Measurements from ENCODE around the gene EMP2. TPM values are rescaled to one million over a fixed set of nuclear protein-coding genes. Genes with fewer than 3 reads are reported as not detected.
A peak's percentile ranks its signal among the peaks of the same experiment; 100 is the strongest.

The EMP2 gene
- total and polyA plus RNA-seq, 8 donors: 10.7 to 60.9 (median 38.8) TPM

GRCh38 chr16:10620120-10620519 is 39.7 kb upstream of the EMP2 start:
- peaks cover 0 to 35% (median 0%) of the 10 kb centered on the region in 3 donors for H3K27me3 ChIP-seq
- TF ChIP-seq CTCF (IDR thresholded peaks at IDR 0.05) (no peak), EP300 (IDR thresholded peaks at IDR 0.05) (no peak), POLR2A (IDR thresholded peaks at IDR 0.05) (no peak), POLR2AphosphoS5 (IDR thresholded peaks at IDR 0.05) (no peak)
- no peak for DNase-seq
- no peaks in the 10 kb centered on the region for H3K9me3 ChIP-seq
- H3K4me1 ChIP-seq: peaks cover 23 to 41% (median 26%) of the 10 kb centered on the region in 4 donors
- H3K4me3 ChIP-seq: no peak overlapping the region
- 85 to 93% (median 86%) methylated on average over 6 of the region's 6 CpGs for WGBS, 5 donors
- H3K36me3 ChIP-seq: no peaks in the 10 kb centered on the region
- intact Hi-C loops (cut with DNase I; ENCODE audit: low total_unique reads): no loop called here
- H3K27ac ChIP-seq: no peak overlapping the region

- H3K27ac ChIP-seq: peak overlapping the region in 2 of 5 donors; percentile 4 to 72
- WGBS, 5 donors: 19 to 39% (median 26%) methylated on average over 17 to 25 of the region's 25 CpGs
- no peaks in the 10 kb centered on the region for H3K9me3 ChIP-seq
- H3K4me3 ChIP-seq: peak overlapping the region in 3 of 4 donors; percentile 7 to 28 (median 24)
- H3K27me3 ChIP-seq: peaks cover 0 to 35% (median 0%) of the 10 kb centered on the region in 3 donors
- peaks cover 23 to 41% (median 26%) of the 10 kb centered on the region in 4 donors for H3K4me1 ChIP-seq
- peak; percentile 60 to 84 for DNase-seq
- no peaks in the 10 kb centered on the region for H3K36me3 ChIP-seq
- TF ChIP-seq POLR2A (IDR thresholded peaks at IDR 0.05) (no peak), POLR2AphosphoS5 (IDR thresholded peaks at IDR 0.05) (no peak), EP300 (IDR thresholded peaks at IDR 0.05) (no peak), CTCF (IDR thresholded peaks at IDR 0.05) (no peak)
- intact Hi-C loops (cut with DNase I; ENCODE audit: low total_unique reads): no loop called here
Observed at GRCh38 chr16:10619271-10619849, 39.0 kb upstream of the EMP2 start.

- H3K36me3 ChIP-seq: no peaks in the 10 kb centered on the region
- no peaks in the 10 kb centered on the region for H3K9me3 ChIP-seq
- H3K27ac ChIP-seq: peak overlapping the region in 2 of 5 donors; percentile 4 to 72
- peak overlapping the region in 1 of 4 donors; percentile 28 for H3K4me3 ChIP-seq
- 66 to 77% (median 68%) methylated on average over 10 to 13 of the region's 13 CpGs for WGBS, 5 donors
- intact Hi-C loops (cut with DNase I; ENCODE audit: low total_unique reads): no loop called here
- peaks cover 0 to 35% (median 0%) of the 10 kb centered on the region in 3 donors for H3K27me3 ChIP-seq
- peaks cover 23 to 41% (median 26%) of the 10 kb centered on the region in 4 donors for H3K4me1 ChIP-seq
- TF ChIP-seq CTCF (IDR thresholded peaks at IDR 0.05): no peak
- TF ChIP-seq EP300 (IDR thresholded peaks at IDR 0.05): no peak
- no peak for TF ChIP-seq POLR2AphosphoS5 (IDR thresholded peaks at IDR 0.05)
- no peak for TF ChIP-seq POLR2A (IDR thresholded peaks at IDR 0.05)
- DNase-seq: no peak
Observed at GRCh38 chr16:10618710-10619209, 38.4 kb upstream of the EMP2 start.

- Histone ChIP-seq H3K9me3 (no peaks in the 10 kb centered on the region), H3K4me1 (peaks cover 23 to 43% (median 26%) of the 10 kb centered on the region in 4 donors), H3K27me3 (peaks cover 0 to 35% (median 0%) of the 10 kb centered on the region in 3 donors), H3K27ac (peak overlapping the region in 2 of 5 donors; percentile 29 to 72), H3K4me3 (no peak overlapping the region), H3K36me3 (no peaks in the 10 kb centered on the region)
- no peak for TF ChIP-seq EP300 (IDR thresholded peaks at IDR 0.05)
- TF ChIP-seq POLR2AphosphoS5 (IDR thresholded peaks at IDR 0.05): no peak
- no peak for TF ChIP-seq POLR2A (IDR thresholded peaks at IDR 0.05)
- no peak for TF ChIP-seq CTCF (IDR thresholded peaks at IDR 0.05)
- WGBS, 5 donors: 64 to 70% (median 66%) methylated on average over 12 of the region's 12 CpGs
- no peak for DNase-seq
- intact Hi-C loops (cut with DNase I; ENCODE audit: low total_unique reads): no loop called here
Observed at GRCh38 chr16:10617662-10618420, 37.4 kb upstream of the EMP2 start.
